Erythroblast (primary cell): ENCODE measurements around the gene COL6A1.

Source experiments
- GATA1 ChIP-seq: IDR thresholded peaks from 2 replicates; pipeline ENCODE4 v1.6.1; 2011; ENCODE audit warnings: low read depth, mild to moderate bottlenecking, control low read depth, low read length, moderate library complexity
- POLR2A ChIP-seq: IDR thresholded peaks from 2 replicates; pipeline ENCODE4 v1.6.1; 2011; ENCODE audit warnings: mild to moderate bottlenecking, low read length

DNA sequence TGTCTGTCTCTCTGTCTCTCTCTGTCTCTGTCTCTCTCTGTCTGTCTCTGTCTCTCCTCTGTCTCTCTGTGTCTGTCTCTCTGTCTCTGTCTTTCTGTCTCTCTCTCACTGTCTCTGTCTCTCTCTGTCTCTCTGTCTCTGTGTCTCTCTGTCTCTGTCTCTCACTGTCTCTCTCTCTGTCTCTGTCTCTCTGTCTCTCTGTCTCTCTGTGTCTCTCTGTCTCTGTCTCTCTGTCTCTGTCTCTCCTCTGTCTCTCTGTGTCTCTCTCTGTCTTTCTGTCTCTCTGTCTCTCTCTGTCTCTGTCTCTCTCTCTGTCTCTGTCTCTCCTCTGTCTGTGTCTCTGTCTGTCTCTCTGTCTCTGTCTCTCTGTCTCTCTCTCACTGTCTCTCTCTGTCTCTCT is 873 bp upstream of the COL6A1 start:
- TF ChIP-seq POLR2A (no peak), GATA1 (no peak)
